Measurements from ENCODE around the gene HSPBP1. TPM values are rescaled to one million over a fixed set of nuclear protein-coding genes. Genes with fewer than 3 reads are reported as not detected.

The HSPBP1 gene
- total RNA-seq, 1 donor: 7.9 TPM

DNA sequence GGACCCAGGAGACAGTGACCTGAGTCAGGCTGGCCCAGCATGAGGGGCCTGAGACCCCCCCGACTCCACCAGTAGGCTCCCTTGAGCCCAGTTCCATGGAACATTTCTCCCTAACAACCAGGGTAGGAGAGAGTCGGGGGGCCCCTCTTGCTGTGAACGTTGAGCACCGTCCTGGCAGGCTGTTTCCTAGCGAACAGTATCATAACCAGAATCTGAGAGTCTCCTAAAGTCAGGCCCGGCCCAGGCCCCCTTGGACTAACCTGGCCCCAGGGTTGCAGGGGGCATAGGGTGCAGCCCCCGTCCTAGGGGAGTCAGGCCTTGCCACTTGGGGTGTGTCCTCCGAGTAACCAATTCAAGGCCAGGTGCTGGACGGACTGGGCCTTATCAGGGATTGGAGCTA is 31.5 kb upstream of the HSPBP1 start:
- Histone ChIP-seq H3K27me3 (ENCODE audit: insufficient read depth, low read length) (no peaks in the 10 kb centered on the region), H3K4me3 (ENCODE audit: low read length) (no peak overlapping the region), H3K9me3 (ENCODE audit: low read depth, low read length) (no peaks in the 10 kb centered on the region)

GRCh38 chr19:55310498-55310897 is 30.6 kb upstream of the HSPBP1 start:
- H3K4me3 ChIP-seq (ENCODE audit: low read length): no peak overlapping the region
- no peaks in the 10 kb centered on the region for H3K27me3 ChIP-seq (ENCODE audit: insufficient read depth, low read length)
- H3K4me1 ChIP-seq (ENCODE audit: insufficient read depth, low read length): no peaks in the 10 kb centered on the region
- H3K9me3 ChIP-seq (ENCODE audit: low read depth, low read length): no peaks in the 10 kb centered on the region

More for the DNA sequence above, 31.5 kb upstream of the HSPBP1 start:
- no peaks in the 10 kb centered on the region for H3K4me1 ChIP-seq (ENCODE audit: insufficient read depth, low read length)

- no peaks in the 10 kb centered on the region for H3K27me3 ChIP-seq (ENCODE audit: insufficient read depth, low read length)
- no peak overlapping the region for H3K4me3 ChIP-seq (ENCODE audit: low read length)
- H3K9me3 ChIP-seq (ENCODE audit: low read depth, low read length): no peaks in the 10 kb centered on the region
- no peaks in the 10 kb centered on the region for H3K4me1 ChIP-seq (ENCODE audit: insufficient read depth, low read length)
Measured at GRCh38 chr19:55309448-55309847, 29.5 kb upstream of the HSPBP1 start.

- Histone ChIP-seq H3K4me1 (ENCODE audit: insufficient read depth, low read length) (no peaks in the 10 kb centered on the region), H3K9me3 (ENCODE audit: low read depth, low read length) (no peaks in the 10 kb centered on the region), H3K27me3 (ENCODE audit: insufficient read depth, low read length) (no peaks in the 10 kb centered on the region), H3K4me3 (ENCODE audit: low read length) (no peak overlapping the region)
Measured at GRCh38 chr19:55308281-55308680, 28.4 kb upstream of the HSPBP1 start.

GRCh38 chr19:55306712-55307111 is 26.8 kb upstream of the HSPBP1 start:
- Histone ChIP-seq H3K27me3 (ENCODE audit: insufficient read depth, low read length) (no peaks in the 10 kb centered on the region), H3K4me1 (ENCODE audit: insufficient read depth, low read length) (peaks cover 8% of the 10 kb centered on the region), H3K9me3 (ENCODE audit: low read depth, low read length) (no peaks in the 10 kb centered on the region), H3K4me3 (ENCODE audit: low read length) (no peak overlapping the region)

DNA sequence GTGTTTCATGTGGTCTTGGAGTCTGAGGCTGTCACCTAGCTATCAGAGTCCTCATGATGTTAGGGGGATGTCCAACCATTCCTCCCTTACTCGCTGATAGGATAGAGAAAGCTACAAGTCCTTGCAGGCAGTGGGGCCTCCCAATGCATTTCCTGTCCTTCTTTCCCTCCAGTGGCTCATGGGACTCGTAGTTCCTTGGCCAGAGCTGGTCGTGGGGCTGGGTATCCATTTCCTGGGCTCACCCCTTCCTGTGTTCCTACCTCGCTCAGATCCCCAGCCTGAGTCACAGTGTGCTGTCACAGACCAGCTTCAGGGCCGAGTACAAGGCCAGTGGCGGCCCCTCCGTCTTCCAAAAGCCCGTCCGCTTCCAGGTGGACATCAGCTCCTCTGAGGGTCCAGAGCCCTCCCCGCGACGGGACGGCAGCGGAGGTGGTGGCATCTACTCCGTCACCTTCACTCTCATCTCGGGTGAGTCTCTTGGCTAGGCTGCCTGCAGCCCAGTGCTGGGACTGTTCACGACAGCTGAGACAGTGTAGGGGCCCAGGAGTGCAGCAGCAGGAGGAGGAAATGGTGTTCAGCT is 26.2 kb upstream of the HSPBP1 start:
- H3K9me3 ChIP-seq (ENCODE audit: low read depth, low read length): no peaks in the 10 kb centered on the region
- H3K4me3 ChIP-seq (ENCODE audit: low read length): no peak overlapping the region
- H3K27me3 ChIP-seq (ENCODE audit: insufficient read depth, low read length): no peaks in the 10 kb centered on the region
- peaks cover 13% of the 10 kb centered on the region for H3K4me1 ChIP-seq (ENCODE audit: insufficient read depth, low read length)

DNA sequence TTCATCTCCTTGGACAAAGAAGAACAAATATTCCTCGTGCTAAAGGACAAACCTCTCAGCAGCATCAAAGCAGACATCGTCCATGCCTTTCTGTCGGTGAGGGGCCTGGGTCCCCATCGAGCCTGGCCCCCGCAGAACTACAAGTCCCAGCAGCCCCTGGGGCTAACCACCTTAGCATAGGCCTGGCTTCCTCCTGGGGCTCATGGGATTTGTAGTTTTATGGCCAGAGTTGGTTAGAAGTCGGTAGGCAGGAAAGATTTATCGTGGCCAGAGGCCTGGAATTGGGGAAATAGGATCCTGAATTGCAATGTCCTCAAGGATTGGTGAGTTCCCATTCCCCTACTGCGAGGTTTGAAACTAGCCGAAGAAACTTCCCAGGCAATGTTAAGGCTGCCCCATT is 25.6 kb upstream of the HSPBP1 start:
- H3K27me3 ChIP-seq (ENCODE audit: insufficient read depth, low read length): no peaks in the 10 kb centered on the region
- no peak overlapping the region for H3K4me3 ChIP-seq (ENCODE audit: low read length)
- peaks cover 13% of the 10 kb centered on the region for H3K4me1 ChIP-seq (ENCODE audit: insufficient read depth, low read length)
- H3K9me3 ChIP-seq (ENCODE audit: low read depth, low read length): no peaks in the 10 kb centered on the region

DNA sequence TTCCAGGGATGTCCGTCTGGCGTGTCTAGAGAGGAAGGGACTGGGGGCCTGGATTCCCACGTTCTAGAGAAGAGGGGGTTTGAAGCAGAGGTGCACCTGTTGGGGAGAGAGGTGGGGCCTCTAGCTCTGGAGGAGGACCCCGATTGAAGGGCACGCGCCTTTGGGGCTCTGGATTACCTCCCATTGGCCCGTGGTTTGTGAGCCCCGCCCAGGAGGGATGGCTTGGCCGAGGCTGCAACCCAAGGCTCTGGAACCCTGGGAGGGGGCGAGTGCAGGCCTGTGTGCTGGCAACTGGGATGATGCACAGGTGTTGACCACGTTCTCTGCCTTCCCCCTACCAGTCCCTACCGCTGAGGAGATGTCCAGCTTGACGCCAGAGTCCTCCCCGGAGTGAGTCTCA is 25.1 kb upstream of the HSPBP1 start:
- Histone ChIP-seq H3K27me3 (ENCODE audit: insufficient read depth, low read length) (no peaks in the 10 kb centered on the region), H3K4me3 (ENCODE audit: low read length) (no peak overlapping the region), H3K9me3 (ENCODE audit: low read depth, low read length) (no peaks in the 10 kb centered on the region), H3K4me1 (ENCODE audit: insufficient read depth, low read length) (peaks cover 13% of the 10 kb centered on the region)

GRCh38 chr19:55304279-55304978 is 24.5 kb upstream of the HSPBP1 start:
- Histone ChIP-seq H3K4me1 (ENCODE audit: insufficient read depth, low read length) (peaks cover 13% of the 10 kb centered on the region), H3K9me3 (ENCODE audit: low read depth, low read length) (no peaks in the 10 kb centered on the region), H3K27me3 (ENCODE audit: insufficient read depth, low read length) (no peaks in the 10 kb centered on the region), H3K4me3 (ENCODE audit: low read length) (no peak overlapping the region)

DNA sequence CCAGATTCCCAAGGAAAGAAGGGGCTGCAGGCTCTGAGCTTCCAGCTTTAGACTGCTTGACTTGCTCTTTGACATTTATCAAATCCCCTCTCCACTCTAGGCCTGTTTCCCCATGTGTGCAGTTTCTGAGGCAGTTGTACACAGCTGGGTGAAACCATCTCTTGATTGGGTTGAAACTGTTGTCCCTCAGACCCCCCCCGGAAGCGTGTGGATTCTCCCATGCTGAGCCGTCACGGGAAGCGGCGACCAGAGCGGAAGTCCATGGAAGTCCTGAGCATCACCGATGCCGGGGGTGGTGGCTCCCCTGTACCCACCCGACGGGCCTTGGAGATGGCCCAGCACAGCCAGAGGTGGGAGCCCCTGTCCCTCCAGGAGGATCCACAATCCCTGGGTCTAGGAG is 23.6 kb upstream of the HSPBP1 start:
- Histone ChIP-seq H3K9me3 (ENCODE audit: low read depth, low read length) (no peaks in the 10 kb centered on the region), H3K4me3 (ENCODE audit: low read length) (no peak overlapping the region), H3K27me3 (ENCODE audit: insufficient read depth, low read length) (no peaks in the 10 kb centered on the region), H3K4me1 (ENCODE audit: insufficient read depth, low read length) (peaks cover 13% of the 10 kb centered on the region)

DNA sequence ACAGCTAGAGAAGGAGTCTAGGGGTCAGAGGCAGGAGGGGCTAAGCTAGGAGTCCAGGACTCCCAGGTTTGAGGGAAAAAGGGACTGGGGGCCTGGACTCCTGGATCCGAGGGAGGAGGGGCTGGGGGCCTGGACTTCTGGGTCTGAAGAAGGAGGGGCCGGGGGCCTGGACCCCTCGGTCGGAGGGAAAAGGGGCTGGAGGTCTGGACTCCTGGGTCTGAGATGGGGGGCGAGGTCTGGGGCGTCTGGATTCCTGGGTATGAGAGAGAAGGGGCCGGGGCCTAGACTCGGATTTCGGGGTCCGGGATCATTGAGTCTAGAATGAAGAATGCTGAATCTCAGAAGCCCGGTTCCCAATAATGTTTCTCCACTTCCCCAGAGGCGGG is 22.4 kb upstream of the HSPBP1 start:
- Histone ChIP-seq H3K27me3 (ENCODE audit: insufficient read depth, low read length) (no peaks in the 10 kb centered on the region), H3K4me3 (ENCODE audit: low read length) (peak overlapping the region; percentile 29), H3K4me1 (ENCODE audit: insufficient read depth, low read length) (peaks cover 13% of the 10 kb centered on the region)

GRCh38 chr19:55301459-55302317 is 21.8 kb upstream of the HSPBP1 start:
- Histone ChIP-seq H3K27me3 (ENCODE audit: insufficient read depth, low read length) (no peaks in the 10 kb centered on the region), H3K9me3 (ENCODE audit: low read depth, low read length) (no peaks in the 10 kb centered on the region), H3K4me3 (ENCODE audit: low read length) (peak overlapping the region; percentile 29), H3K4me1 (ENCODE audit: insufficient read depth, low read length) (peaks cover 13% of the 10 kb centered on the region)

More for the DNA sequence above, 22.4 kb upstream of the HSPBP1 start:
- H3K9me3 ChIP-seq (ENCODE audit: low read depth, low read length): no peaks in the 10 kb centered on the region

- Histone ChIP-seq H3K4me1 (ENCODE audit: insufficient read depth, low read length) (peaks cover 13% of the 10 kb centered on the region), H3K27me3 (ENCODE audit: insufficient read depth, low read length) (no peaks in the 10 kb centered on the region), H3K9me3 (ENCODE audit: low read depth, low read length) (no peaks in the 10 kb centered on the region), H3K4me3 (ENCODE audit: low read length) (no peak overlapping the region)
Measured at GRCh38 chr19:55300886-55301458, 21.1 kb upstream of the HSPBP1 start.

- H3K4me1 ChIP-seq (ENCODE audit: insufficient read depth, low read length): peaks cover 13% of the 10 kb centered on the region
- no peaks in the 10 kb centered on the region for H3K9me3 ChIP-seq (ENCODE audit: low read depth, low read length)
- no peaks in the 10 kb centered on the region for H3K27me3 ChIP-seq (ENCODE audit: insufficient read depth, low read length)
- no peak overlapping the region for H3K4me3 ChIP-seq (ENCODE audit: low read length)
Measured at GRCh38 chr19:55299991-55300390, 20.1 kb upstream of the HSPBP1 start.

- Histone ChIP-seq H3K4me1 (ENCODE audit: insufficient read depth, low read length) (peaks cover 10% of the 10 kb centered on the region), H3K9me3 (ENCODE audit: low read depth, low read length) (no peaks in the 10 kb centered on the region), H3K4me3 (ENCODE audit: low read length) (no peak overlapping the region), H3K27me3 (ENCODE audit: insufficient read depth, low read length) (no peaks in the 10 kb centered on the region)
Measured at GRCh38 chr19:55297267-55297666, 17.4 kb upstream of the HSPBP1 start.
